GM18520 (cell line): ENCODE results near the gene NAA25.
A peak's percentile ranks its signal among the peaks of the same experiment; 100 is the strongest.
"Not testable (repeated sequence)": the region's sequence is repeated elsewhere in the genome, so short reads cannot be mapped to it uniquely, and the experiment has no call there.

Experiments used
- ATAC-seq: cut with Tn5 transposase; IDR thresholded peaks from one replicate; pipeline ENCODE4 v1.9.1; 2021; ENCODE audit not compliant: unreplicated experiment

Gene NAA25

DNA sequence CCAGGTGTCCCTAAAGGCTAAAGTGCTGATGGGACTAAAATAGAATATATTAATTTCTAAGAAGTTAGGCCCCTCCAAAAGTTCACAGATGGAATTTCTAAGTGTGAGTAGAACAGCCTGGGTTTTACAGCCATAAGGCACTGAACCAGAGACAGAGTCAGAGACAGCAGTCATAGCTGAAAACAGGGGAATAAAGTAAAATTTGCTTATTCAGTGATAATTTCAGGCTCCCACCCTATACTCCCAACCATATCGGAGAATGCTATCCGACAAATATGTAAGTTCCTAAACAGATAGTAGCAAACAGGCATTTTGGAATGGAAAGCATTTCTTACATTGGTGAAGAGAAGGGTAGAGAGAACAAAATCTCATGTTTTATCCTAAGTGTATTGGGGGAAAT lies 45.3 kb downstream of the NAA25 start:
- ATAC-seq = no peak

DNA sequence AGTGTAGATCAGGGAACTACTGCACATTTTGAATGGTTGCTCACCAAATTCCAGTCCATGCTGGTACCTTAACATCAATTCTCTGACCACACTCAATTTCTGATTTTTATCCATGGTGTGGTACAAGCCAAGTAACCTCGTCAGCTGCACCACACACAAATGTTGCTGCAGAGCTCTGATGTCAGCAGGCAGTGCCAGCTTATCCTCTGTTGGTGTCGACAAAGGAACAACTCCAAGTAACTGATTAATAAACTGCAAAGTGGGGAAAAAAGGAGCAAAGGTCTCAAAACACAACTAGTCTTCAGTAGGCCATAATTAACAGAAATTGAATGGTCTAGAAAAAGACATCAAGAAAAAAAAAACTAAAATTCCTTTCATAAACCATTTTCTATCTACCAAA lies 47.4 kb downstream of the NAA25 start:
- no peak for ATAC-seq

DNA sequence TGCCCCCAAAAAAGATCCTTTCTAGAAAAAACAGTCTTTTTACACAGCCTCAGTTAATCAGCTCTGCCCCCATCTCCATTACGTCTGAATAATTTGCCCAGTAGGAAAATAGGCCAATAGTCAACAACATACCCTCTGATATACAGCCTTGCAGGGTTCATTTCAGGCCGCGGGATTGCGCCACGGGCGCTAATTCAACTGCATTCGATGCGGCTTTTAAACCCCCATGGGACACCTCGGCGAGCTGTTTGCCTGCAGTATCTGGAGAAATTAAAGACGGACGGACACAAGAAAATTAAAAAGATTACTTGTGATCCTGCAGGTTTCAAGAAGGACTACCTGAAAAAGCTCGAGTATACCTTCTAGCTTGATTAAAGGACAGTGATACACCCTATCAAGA lies 59.2 kb downstream of the NAA25 start:
- ATAC-seq = no peak

DNA sequence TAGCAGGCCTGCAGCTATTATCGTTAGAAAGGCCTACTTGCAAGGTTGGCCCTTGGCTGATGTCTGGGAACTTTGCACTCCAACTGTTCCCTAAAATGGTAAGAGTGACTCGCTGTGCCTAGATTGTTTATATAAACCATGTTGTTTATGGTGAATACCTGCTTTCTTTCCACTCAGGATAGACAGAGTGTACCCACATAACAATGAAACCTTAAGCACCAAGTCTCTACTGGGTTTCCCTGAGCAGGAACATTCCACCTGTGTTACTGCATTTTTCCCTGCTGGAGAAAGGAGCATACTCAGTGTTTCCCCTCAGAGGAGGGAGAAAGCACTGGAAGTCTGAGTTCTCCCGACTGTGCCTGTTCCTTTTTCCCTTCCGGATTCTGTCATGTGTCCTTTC lies 62.6 kb downstream of the NAA25 start:
- no peak for ATAC-seq

DNA sequence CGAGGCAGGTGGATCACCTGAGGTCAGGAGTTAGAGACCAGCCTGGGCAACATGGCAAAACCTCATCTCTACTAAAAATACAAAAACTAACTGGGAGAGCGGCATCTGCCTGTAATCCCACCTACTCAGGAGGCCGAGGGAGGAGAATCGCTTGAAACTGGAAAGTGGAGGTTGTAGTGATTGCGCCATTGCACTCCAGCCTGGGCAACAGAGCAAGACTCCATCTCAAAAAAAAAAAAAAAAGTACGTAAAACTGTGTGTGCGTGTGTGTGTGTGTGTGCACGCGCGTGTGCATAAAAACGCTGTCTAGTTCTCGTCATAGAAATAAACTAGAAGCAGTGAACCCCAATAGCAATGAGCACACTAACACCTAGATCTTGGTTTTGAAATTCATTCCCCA lies 72.0 kb downstream of the NAA25 start:
- not testable (repeated sequence) for ATAC-seq

DNA sequence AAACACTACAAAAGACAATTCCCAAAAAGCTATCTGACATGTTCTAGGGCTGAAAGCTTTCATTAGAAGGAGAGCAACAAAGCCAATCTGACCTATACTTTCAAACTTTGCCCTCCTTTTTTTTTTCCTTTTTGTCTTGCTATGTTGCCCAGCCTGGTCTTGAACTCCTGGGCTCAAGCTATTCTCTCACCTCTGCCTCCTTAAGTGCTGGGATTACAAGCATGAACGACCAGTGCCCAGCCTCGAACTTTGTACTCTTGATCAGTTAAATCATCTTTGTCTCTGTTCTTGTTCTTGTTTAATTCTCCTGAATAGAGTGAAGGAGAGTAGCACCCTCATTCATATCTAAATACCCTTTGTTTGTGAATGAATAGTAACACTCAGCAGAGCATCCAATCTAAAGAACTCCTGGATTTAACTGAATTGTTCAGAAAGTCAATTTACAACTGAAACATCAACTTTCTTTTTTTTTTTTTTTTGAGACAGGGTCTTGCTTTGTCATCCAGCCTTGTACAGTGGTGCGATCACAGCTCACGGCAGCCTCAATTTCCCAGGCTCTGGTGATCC lies 73.3 kb downstream of the NAA25 start:
- no peak for ATAC-seq

DNA sequence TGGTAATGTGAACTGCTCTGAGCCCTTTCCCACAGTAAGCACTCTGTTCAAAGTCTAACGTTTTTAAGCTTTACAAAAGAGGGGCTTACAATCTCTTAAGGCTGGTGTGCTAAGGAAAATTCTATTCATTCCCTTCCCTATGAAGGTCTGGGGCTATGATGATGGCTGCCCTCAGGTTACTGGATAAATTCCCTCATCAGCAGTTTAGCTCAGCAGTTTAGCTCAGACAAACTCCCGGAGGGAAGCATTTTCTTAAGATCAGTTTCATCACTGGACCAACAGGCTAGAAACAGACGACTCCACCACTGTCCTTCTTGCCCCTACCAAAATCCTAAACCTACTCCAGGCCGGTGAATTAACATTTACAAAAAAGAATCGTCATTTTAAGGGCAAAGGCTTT lies 76.3 kb downstream of the NAA25 start:
- no peak for ATAC-seq

DNA sequence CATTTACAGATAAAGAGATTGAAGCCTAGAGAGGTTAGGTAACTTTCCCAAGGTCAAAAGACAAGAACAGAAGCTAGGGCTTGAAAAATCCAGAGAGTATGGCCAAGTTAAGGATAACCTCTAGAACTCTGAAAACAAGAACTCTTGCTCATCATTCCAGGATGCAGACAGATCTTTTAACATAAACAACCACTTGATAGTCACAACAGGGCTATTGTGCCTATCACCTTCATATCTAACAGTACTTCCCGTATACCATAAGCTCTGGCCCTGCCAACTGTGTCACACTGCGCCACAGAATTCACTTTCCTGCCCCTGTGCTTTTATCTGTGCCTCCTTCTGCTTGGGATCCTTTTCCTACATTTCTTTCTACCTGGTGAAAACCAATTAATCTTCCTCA lies 77.1 kb downstream of the NAA25 start:
- no peak for ATAC-seq

DNA sequence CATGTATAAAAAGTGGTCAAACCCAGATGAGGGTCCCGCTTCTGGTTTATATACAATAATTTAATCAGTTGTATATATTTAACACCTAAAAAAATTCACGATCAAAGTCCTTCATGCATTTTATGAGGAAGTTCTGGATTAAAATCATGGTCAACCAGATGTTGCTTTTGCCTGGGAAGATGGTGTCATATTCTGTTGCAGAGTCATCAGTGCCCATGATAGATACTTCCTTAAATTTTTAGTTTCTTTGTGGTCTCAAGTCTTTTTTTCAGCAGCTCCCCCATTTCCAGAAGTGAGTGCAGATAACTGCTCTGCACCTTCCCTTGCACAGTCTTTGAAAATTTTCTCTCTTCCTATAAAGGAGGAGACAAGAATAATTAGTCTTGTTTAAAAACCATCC lies 79.3 kb downstream of the NAA25 start:
- no peak for ATAC-seq

DNA sequence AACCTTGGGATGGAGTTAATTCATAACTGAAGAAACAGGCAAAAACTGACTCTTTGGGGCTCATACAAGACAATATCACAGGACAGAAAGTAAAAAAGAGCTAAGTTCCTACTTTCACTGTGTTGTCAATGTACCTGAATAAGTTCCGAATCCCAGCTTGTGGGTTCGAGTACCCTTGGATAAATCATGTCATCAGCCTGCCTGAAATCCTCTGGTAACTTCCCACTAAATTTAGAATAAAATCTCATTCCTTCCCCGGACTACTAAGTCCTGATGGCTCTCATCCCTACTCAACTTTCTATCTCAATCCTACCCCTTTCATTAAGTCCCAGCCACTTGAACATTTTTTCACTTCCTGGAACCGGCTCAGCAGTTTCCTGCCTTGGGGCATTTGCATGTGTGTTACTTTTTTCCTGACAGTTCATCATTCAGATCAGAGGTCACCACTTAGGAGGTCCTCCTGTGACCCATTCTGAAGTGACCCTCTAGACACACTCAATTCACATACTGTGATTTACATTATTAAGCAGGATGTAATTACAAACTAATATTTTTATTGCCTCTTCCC lies 82.7 kb downstream of the NAA25 start:
- ATAC-seq = no peak

DNA sequence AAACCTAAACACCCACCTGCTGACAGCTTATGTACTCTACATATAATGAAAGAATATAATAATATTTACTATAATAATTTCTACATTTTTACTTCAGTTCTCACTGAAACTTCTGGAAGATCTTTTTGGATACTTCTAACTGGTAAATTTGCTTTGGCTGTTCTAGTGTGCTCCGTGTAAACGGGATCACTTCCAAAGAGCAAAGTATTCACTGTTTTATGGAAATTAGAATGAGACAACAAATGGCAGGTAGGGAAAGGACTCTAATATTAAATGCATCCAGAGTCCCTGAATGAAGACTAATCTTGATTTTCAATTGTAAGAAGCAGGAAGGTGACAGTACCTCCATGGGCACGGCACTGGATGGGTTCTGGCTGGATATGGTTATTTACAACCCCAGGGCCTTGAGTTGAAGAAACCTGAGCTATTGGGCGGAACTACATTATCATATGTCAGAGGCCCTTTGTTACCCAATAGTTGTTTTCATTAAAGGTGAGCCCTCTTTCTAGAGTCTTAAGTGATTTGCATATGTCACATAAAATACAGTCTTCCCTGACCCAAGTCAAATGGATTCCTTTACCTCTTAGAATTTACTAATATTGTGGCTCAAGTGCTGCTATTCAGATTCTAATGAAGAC lies 84.7 kb downstream of the NAA25 start:
- ATAC-seq = no peak

DNA sequence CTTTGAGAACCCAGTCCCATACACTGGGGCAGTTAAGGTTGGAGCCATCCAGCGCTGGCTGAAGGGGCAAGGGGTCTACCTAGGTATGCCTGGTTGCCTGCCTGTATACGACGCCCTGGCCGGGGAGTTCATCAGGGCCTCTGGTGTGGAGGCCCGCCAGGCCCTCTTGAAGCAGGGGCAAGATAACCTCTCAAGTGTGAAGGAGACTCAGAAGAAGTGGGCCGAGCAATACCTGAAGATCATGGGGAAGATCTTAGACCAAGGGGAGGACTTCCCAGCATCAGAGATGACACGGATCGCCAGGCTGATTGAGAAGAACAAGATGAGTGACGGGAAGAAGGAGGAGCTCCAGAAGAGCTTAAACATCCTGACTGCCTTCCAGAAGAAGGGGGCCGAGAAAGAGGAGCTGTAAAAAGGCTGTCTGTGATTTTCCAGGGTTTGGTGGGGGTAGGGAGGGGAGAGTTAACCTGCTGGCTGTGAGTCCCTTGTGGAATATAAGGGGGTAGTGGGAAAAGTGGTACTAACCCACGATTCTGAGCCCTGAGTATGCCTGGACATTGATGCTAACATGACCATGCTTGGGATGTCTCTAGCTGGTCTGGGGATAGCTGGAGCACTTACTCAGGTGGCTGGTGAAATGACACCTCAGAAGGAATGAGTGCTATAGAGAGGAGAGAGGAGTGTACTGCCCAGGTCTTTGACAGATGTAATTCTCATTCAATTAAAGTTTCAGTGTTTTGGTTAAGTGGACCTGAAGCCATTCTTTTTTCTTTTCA lies 86.2 kb downstream of the NAA25 start:
- no peak for ATAC-seq

DNA sequence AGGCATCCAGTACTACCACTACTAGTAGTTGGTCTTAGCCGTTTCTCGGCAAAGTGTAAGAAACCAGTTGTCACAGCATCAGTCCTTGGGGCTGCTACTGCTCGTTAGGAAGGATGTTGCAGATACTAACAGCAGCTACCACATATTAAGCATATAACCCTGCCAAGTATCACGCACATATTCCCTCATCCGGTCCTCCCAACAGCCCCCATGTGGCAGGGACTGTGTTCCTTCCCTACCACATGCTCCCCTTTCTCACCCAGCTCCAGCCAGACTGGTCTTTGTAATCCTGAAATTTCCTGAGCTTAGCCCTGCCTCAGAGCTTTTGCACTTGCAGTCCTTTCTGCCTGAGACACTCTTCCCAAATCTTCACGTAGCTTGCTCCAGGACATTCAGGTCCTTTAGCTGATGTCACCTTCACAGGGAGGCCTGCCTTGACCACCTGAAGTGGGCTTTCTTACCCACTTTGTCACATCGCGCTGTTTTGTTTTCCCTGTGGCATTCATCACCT lies 87.6 kb downstream of the NAA25 start:
- no peak for ATAC-seq

DNA sequence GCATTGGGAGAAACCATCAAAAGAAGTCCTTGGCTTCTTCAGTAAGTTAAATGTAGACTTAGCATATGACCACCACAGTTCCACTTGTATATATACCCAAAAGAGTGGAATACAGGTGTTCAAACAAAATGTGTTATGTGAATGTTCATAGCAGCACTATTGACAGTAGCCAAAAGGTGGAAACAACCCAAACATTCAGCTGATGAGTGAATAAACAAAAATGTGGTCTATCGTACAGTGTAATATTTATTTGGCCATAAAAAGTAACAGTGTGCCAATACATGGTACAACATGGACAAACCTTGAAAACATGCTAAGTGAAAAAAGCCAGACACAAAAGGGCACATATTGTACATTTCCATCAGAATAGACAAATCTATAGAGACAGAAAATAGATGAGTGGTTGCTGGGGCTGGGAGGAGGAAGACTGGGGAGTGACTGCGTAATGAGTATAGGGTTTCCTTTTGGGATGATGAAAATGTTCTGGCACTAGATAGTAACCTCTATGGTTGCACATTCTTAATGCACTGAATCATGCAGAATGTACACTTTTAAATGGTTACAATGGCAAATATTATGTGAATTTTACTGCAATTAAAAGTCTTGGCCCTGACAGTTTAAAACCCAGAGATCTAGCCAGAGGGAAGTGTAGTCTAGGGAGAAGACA lies 89.9 kb downstream of the NAA25 start:
- ATAC-seq = no peak

DNA sequence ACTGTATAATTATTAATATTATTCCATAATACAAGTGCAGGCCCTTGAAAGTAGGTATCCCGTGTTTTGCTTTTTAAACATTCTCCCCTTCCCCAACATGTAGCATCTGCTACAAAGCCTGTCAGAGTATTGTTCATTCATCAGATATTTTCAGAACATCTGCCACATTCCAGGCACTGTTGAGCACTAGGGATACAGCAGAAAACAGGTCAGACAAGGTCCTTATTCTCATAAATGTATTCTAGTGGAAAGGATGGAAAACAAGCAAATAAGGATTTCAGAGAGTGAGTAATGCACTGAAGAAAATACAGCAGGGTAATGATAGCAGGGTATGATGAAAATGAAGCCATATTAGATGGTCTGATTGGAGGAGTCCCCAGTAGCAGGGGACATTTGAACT lies 91.5 kb downstream of the NAA25 start:
- no peak for ATAC-seq

DNA sequence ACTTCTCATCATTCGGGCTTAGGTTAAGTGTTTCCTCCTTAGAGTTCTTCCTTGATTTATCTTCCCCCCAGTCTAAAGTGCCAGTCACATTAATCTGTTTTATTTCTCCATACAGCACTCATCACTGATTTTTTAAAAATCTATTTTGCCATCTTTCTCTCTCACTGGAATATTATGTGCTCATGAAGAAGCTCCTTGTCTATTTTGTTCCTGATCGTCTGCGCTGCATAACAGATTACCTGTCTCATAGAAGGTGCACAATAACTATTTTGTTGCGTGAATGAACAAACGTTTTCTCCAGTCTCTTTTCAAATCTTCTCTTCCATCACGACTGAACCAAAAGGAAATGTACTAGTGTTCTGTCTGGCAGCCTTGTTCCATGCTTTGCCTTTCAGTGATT lies 92.6 kb downstream of the NAA25 start:
- no peak for ATAC-seq

DNA sequence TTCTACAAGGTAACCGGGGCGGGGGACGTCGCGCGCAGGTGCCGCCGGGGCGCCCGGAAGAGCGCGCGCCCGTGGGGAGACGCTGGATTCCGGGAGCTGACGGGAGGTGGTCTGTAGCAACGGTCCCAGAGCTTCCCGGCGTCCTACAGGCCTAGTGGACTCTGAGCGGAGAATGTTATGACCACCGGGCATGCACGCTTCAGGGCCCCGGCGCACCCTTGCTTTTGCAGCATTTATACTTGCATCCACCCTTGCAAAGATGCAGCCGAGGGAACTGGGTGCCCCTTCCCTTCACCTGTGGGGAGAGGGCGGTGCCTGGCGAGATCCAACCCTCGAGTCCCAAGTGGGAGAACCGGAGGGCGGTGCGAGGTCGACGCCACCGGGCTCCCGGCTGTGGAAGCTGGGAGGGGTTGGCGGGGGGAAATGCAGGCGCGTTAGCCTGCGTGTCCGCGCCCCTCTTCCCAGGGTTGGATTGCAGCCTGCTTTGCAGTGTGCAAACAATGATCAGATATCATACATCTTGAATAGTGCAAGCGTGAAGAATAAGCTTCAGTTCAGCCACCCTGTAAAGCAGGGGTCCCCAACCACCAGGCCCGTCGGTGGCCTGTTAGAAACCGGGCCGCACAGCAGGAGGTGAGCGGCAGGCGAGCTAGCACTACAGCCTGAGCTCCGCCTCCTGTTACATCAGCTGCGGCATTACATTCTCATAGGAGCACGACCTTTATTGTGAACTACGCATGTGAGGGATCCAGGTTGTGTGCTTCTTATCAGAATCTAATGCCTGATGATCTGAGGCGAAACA lies 94.8 kb downstream of the NAA25 start:
- peak; percentile 24 for ATAC-seq

DNA sequence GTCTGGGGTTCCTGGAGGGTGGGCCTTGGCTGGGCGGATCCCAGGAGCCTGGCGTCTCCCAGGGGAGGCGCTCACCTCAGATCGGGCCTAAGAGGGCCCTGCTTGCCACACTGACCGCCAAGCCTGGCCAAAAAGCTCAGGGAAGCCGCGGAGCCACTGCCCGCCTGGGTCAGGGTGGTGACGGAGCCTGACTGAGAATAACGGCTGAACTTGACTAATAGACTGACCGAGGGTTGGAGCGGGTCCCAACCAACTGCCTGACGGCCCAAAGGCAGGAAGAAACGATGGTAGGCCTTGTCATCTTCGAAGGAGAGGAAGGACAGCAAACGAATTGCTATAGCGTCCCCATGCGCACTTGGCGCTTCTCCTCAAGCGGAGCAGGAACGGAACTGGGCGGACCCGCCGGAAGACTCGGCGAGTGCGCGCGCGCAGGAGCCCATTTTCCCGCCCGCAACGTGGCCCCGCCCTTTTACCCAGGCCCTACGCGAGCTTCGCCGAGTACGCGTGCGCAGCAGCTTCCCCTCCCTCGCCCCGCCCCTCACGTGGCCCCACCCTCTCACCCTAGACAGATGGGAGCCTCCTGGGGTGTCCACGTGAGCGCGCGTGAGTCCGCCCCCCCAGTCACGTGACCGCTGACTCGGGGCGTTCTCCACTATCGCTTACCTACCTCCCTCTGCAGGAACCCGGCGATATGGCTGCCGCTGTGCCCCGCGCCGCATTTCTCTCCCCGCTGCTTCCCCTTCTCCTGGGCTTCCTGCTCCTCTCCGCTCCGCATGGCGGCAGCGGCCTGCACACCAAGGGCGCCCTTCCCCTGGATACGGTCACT lies 95.6 kb downstream of the NAA25 start, which contains the start of the genes ERP29 and TMEM116:
Gene ERP29, plus strand, starts transcription at position 652 of the 826 bp plus-strand sequence. Its CDS starts 40 bp downstream, at position 692.
Gene TMEM116, minus strand, starts transcription at position 391 of the 826 bp plus-strand sequence. CDS start 7,895 bp downstream, outside the sequence.
- ATAC-seq = peak; percentile 49

DNA sequence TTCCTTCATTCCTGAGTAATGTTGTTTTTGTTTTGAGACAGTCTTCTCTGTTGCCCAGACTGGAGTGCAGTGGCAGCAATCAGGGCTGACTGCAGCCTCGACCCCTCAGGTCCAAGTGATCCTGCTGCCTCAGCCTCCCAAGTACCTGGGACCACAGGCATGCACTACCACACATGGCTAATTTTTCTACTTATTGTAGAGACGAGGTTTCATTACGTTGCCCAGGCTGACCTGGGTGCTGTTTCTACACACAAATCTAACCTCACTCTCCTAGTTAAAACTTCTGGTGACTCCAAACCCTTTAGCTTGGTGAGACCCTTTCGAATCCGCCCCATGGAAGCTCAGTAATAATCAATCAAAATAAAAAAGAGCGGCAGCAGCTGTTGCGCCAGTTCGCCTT lies 96.9 kb downstream of the NAA25 start:
- ATAC-seq = no peak
